GM18499 (cell line): ENCODE results near the gene VASN.

Experiments
- ATAC-seq: cut with Tn5 transposase; IDR thresholded peaks from one replicate; pipeline ENCODE4 v1.9.1; 2021; ENCODE audit warnings: moderate number of reproducible peaks; ENCODE audit not compliant: insufficient read depth, unreplicated experiment

Gene VASN

DNA sequence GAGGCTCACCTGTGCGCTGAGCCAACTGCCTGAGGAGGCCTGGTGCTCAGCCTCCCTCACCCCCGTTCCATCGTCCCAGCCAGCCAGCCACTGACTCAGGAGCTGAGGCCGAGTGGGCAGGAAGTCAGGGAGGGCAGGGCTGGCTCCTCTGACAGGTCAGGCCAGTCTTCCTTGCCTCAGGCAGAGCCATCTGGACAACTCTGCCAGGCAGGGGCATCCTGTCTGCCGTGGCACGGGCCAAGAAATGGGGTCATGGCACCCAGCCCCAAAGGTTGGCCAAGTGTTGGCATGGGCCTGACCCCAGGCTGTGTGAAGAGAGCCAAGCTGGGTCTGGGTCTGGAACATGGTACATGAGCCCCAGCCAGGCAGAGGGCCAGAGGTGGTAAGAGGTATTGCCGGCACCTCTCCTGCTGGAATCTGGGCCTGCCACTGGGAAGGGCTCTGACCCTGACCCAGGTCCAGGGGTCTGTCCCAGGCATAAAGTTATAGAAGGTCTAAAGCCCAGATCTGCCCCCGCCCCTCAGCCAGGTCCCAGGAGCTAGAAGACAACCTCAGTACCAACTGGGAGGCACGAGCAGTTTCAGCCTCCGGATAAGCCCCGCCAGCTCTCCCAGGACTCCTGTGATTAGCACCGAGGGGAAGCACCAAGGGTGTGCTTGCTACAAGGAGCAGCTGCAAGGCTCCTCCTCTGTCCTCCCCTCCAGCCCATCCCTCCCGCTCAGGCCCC, 2.5 kb upstream of the VASN start:
- ATAC-seq: no peak

DNA sequence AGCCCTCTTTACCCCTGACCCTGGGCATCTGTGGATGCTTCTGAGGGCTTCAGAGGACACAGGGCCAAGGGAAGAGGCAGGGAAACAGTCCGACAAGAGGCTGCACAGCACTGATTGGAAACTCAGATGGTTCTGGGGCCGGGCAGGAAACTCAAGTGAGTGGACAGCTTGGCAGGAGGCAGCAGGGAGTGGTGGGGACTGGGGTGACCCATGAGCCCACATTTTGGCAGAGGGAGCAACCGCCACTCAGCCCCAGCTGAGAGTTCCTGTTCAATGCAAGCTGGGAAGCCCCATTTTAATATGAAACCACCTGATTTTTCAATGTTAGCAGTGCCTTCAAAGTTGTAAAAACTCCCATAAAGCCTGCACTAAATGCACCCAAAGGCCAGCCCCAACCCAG, 1.5 kb upstream of the VASN start:
- ATAC-seq: no peak

DNA sequence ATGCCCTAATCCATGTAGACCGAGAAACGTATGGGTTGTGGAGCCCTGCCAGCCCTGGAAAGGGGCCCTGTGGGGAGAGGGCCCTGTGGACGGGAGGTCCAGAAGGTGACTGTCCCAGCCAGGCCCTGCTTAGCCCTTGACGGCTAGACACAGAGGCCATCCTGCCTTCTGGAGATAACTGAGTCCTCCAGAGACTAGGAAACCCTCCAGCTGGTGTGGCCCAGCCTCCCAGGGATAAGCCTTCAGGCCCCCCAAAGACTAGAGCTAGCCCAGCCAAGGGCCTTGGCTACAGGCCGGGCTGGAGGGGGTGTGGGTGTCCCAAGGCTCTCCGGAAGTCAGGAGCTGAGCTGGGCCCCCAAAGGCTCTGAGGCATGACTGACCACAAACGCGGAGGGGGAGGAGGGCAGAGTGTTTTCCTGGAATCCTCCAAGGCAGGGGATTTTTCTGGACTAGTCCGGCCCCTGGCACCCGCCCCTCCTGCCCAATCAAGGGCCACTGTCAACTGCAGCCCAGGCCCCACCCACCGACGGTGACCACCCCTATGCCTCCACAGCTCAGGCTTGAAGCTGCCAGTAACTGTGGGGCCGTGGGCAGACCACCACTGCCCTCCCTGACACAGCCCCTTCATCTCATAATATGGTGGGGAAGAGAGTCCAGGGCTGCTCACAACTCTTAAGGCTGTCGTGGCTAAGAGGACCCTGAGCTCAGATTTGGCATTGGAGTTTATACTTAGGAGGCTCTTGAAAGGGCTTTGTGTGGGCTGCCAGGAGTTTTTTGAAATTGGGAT, 885 bp upstream of the VASN start:
- no peak for ATAC-seq

DNA sequence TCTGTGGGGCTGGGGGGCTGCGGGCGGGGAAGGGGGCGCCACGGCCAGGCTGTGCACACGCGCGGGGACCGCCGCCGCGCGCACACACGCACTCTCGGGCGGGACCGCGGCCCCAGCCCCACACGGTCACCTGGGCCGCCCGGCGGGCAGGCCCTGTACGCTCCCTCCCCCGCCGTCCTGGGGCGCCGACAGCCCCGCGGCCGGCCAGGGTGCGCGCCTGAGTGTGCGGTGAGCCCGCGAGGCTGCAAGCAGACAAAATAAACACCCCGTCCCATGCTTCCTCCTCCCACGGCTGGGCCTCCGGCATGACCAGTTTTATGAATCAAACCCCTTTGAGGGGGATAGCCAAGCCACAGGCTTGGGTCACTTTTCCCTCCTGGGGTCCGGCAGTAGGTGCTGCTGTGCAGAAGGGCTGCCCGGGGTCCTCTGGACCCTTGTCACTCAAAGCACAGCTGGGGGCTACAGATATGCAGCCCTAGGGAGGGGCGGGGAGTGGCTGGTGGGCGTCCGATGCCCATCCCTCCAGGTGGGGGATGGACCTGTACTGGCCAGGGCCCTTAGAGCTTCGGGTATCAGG, 441 bp downstream of the VASN start:
- ATAC-seq: no peak

DNA sequence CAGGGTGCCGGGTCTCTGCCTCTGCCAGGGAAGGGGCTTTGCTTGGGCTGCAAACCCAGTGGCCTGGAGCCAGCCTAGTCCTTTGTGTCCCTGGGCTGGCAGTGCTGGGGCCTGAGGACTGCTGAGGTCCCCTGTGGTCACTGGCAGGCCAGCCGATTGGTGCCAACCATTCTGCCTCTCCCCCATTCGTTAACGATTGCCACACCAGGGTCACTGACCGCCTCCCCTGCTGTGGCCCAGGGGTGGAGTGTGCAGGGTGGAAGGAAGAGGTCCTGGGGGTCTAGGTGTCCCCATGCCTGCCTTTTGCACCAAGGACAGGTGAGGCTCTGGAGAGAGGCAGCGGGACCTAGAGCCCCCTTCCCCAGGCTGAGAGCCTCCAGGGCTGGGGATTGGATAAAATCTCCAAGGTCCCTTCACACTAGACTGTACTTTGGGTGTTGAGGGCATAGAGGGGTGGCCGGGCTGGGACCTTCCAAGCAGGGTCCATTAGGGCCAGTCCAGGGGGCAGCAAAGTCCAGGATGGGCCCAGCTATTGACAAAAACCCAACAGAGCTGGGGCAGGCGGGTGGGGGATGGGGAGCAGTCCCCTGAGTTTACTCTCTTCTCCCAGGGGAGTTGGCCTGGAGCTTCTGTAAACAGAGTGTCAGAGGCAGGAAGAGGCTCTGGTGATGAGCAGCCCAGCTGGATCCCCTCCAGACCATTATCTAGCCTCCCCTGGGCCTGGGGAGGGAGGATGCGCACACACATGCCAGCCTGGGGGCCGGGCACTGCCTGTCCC, 1.1 kb downstream of the VASN start:
- no peak for ATAC-seq

DNA sequence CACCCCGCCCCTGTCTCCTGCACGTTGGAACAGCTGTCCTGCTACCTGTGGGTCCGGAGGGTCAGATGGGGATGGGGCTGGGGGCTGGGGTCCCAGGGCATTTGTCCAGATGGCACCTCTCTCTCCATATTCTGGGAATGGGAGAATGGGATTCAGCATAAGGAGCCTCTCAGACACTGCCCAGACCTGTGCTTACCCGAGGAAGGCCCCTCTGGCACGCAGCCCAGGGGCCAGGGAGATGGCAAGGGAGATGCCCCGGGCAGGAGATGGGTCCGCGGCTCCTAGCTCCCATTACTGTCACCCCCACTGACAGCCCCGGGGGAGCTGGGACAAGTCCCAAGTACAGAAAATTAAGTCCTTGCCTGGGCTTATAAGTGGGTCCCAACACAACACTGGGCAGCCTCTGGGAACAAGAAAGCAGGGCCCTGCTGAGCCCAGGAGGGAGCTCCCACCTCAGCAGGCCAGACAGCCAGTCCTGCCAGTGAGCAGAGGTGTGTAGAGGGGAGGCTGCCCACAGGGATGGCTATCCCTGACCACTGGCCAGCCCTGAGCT, 1.8 kb downstream of the VASN start:
- no peak for ATAC-seq

DNA sequence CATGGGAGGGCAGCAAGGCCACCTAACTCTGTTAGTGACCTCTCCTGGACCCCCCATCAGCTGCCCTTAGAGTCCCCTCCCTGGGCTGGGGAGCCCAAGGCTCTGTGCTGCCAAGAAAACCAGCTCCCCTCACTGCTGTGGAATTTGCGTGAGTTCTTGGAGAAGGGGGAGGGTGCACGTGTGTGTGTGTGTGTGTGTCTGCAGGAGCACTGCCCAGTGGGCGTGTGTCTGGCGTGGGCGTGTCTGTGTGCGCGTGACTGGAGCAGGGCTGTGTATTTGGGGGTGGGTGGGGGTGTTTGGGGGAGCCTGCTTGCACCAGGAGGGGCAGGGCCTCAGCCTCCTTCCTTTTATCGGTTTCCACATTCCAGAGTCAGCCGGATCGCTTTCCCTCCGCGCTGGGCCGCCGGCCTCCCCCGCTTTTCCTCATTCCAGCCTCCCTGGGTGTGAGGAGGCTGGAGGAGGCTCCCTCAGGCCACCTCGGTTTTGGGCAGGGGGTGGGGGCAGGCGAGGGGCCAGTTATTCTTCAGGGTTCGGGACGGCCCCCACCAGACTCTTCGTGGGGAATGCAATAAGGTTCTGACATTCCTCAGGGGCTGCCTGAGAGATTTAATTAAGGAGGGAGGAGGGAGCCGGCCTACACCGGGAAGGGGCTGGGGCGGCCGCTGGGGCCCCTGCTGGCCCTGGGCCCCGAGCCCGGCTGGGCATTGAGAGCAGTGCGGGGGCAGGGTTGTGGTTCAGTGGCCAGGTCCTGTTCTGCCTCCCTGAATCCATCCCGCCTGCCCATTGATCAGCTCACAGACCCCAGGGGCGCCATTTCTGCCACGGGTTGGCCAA, 2.5 kb downstream of the VASN start:
- no peak for ATAC-seq

DNA sequence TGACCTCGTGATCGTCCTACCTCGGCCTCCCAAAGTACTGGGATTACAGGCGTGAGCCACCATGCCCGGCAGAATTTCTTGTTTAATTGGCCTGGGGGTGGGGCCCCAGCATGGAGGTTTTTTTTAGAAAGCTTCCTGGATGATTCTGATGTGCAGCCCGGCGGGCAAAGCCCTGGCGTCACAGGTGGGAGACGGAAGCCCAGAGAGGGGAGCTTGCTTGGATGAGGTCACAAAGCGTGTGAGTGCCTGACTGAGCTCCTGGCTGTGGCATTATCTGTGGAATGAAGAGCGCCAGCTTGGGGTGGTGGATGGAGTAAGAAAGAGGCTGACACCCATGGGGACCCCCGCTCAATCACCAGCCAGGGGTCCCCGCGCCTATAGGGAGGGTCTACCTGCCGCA, 4.1 kb downstream of the VASN start:
- no peak for ATAC-seq

DNA sequence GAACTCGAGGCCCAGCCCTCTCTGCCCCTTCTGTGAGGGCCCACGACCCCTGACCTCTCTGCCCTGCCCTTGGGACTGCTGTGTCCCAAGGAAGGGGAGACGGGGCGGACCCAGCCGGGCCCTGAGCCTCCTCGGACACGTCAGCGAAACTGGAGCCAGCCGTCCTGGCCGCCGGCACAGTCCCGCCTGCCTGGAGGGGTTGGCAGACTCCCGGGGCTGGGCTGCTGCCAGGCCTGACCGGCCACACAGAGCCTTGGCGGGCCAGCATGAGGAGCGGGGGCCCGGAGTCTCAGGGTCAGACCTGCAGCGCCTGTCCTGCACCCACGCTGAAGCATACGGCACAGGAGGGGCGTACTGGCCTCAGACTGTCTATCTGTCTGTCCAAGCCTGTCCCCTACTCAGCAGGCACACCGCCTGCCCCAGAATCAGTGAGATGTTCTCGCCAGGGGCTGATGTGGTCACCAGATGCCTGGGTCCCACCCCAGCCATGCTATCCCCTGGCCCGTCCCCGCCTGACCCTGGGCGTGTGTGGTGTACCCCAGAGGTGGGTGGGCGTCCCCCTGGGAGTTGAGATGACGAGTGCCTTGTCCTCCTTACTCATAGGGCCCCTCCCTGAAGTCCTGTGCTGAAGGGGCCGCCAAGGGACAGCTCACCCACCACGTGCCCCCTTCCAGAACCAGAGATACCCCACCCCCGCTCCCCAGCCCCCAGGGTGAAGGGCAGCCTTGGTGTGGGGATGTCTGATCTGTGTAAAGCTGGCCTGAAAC, 4.7 kb downstream of the VASN start:
- no peak for ATAC-seq

DNA sequence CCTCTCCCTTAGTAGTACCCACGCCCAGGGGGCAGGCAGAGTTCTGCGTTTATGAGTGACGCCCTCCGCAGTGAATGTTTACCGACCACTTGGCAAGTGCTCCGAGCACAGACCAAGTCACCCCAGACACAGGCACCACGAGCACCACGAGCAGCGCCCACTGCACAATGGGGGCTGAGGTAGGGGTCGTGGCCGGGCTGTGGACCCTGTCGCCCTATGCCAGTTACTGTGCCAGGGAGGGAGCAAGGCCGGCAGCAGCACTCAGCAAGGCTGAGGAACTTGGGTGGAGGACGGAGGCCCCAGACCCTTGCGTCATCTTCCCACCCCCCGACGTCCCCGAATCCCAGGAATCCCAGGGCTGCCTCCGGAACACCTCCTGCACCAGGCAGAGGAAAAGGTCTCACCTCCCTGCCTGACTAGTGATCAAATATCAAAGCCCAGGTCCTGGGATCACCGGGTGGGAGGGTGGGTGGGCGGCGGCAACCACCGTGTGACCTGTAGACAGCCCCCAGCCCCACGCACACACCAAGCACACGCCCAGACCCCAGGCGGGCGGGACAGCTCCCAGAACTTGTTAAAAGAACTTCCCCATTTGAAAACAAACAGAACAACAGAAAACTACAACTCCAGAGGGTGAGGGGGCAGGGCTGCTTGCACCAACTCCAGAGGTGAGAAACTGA, 5.4 kb downstream of the VASN start:
- ATAC-seq: no peak

DNA sequence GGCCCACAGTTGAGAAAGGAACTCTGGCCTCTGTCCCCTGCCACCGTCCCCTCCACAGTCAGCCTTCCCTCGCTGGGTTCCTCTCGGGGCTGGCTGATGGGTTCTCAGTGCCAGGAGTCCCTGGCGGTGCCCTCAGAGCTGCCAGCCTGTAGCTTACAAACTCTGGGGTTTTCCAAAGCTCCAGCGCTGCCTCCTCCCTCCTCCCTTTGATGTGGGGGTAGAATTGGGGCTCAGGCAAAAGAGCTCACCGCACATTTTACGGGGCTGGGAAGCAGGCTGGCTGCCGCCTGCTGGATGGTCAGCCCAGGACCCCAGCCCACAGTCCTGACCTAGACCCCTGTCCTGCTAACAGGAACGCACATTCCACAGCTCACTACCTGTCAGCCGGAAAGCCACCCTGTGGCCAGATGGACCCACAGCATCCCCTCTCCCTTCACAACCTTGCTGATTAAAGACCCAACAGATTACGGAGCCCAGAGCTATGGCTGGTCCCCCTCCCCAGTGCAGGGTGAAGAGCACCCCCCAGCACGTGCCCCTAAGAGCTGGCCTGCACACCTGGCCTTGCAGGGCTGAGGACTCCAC, 6.0 kb downstream of the VASN start:
- ATAC-seq: no peak

DNA sequence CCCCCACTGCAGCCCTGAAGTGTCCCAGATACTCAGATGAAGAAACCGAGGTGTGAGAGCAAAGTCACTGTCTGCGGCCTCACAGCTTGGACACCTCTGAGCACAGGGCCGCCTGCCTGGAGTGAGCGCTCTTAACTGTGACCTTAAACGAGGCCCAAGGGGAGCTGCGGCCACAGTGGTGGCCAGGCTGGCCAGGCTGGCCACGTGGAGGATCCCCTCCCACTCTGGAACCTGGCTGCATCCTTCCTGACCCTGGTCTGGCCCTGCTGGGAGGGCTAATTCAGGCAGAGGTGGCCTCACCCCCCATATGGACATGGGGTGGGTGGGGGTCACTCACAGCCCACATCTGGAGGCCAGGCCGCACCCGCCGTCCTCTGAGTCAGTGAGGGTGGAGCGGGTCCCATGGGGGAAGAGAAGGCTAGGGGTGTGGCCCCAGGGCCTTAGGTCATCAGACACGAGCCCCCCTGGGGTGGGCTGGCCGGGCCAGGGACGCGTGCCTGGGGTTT, 6.6 kb downstream of the VASN start:
- ATAC-seq: no peak

DNA sequence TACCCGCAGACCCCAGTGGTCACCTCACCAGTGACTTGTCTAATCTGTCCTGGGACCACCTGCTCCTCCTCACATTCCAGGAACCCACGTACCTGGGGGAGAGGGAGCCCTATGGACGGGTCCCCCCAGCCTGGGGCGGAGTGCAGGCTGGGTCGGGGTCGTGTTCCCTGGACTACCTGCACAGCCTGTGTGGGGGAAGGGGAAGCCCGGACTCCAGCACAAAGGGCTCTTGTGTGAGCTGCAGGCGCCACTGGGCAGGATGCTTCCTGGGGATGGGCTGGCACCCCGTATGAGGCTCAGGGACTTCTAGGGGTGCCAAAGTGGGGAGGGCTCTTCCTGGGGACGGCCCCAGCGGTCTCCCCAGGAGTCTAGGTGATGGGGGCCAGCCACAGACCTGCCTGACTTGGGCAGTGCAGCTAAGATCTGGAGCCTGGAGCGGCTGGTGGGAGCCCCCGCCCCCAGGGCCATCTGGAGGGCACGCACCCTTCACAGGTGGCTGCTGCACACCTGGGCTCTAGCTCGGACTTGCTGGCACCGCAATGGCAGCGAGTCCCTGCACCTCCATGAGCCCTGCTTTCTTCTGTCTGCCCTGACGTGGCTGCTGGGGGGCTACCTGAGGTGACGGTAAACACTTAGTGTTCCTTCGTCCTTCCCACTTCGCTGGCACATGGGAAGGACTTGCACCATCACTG, 7.5 kb downstream of the VASN start:
- ATAC-seq: no peak

DNA sequence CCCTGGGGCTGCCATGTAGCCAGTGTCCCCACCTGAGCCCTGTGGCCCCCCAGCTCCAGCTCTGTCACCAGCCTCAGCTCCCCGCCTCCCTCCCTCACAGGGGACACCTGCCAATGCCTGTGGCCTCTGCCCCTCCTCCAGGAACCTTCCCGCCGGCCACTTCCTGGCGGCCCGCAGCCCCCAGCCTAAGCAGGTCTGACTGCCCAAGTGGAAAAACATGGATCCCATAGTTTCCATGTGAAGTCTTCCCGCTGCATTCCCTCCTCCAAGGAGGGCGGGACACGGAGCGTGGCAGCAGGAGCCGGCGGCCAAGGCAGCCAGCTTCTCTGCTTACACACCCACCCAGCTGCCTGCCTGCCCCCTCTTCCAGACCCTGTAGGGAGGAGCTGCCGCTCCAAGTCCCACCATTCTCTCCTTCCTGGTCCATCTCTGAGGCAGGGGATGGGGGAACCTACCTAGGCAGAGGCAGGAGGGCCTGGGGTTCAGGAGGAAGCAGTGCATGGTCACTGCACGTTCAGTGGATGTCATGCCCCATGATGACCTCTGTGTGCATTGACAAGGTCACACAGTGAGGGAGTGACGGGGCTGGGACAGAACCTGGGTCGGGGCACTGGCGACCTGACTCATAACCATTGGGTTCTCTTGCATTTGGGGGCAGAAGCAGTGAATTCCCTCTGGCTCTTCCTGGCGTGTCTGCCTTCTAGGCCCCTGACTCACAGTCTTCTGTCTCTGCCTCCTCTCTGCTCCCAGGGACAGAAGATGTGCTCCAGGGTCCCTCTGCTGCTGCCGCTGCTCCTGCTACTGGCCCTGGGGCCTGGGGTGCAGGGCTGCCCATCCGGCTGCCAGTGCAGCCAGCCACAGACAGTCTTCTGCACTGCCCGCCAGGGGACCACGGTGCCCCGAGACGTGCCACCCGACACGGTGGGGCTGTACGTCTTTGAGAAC, 8.7 kb downstream of the VASN start:
- ATAC-seq: no peak

DNA sequence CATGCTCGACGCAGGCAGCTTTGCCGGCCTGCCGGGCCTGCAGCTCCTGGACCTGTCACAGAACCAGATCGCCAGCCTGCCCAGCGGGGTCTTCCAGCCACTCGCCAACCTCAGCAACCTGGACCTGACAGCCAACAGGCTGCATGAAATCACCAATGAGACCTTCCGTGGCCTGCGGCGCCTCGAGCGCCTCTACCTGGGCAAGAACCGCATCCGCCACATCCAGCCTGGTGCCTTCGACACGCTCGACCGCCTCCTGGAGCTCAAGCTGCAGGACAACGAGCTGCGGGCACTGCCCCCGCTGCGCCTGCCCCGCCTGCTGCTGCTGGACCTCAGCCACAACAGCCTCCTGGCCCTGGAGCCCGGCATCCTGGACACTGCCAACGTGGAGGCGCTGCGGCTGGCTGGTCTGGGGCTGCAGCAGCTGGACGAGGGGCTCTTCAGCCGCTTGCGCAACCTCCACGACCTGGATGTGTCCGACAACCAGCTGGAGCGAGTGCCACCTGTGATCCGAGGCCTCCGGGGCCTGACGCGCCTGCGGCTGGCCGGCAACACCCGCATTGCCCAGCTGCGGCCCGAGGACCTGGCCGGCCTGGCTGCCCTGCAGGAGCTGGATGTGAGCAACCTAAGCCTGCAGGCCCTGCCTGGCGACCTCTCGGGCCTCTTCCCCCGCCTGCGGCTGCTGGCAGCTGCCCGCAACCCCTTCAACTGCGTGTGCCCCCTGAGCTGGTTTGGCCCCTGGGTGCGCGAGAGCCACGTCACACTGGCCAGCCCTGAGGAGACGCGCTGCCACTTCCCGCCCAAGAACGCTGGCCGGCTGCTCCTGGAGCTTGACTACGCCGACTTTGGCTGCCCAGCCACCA, 9.7 kb downstream of the VASN start:
- no peak for ATAC-seq
